Measurements from ENCODE around the gene SLC29A4.

SLC29A4 gene

GRCh38 chr7:5332579-5332978 lies 49.8 kb downstream of the SLC29A4 start:
- no peak for DNase-seq

- no peak for DNase-seq
Measured at GRCh38 chr7:5333121-5334045, 50.6 kb downstream of the SLC29A4 start.

GRCh38 chr7:5334671-5335070 lies 51.9 kb downstream of the SLC29A4 start:
- DNase-seq: no peak

GRCh38 chr7:5337047-5337446 lies 54.3 kb downstream of the SLC29A4 start:
- DNase-seq: no peak

GRCh38 chr7:5339955-5340354 lies 57.2 kb downstream of the SLC29A4 start:
- no peak for DNase-seq

- no peak for DNase-seq
Measured at GRCh38 chr7:5342631-5343030, 59.9 kb downstream of the SLC29A4 start.

GRCh38 chr7:5343884-5344283 lies 61.1 kb downstream of the SLC29A4 start:
- DNase-seq: no peak

- DNase-seq: no peak
Measured at GRCh38 chr7:5344342-5344741, 61.6 kb downstream of the SLC29A4 start.

GRCh38 chr7:5345171-5345570 lies 62.4 kb downstream of the SLC29A4 start:
- DNase-seq: no peak

GRCh38 chr7:5345671-5346070 lies 62.9 kb downstream of the SLC29A4 start:
- DNase-seq: no peak

GRCh38 chr7:5348134-5349004 lies 65.6 kb downstream of the SLC29A4 start:
- DNase-seq: no peak

- no peak for DNase-seq
Measured at GRCh38 chr7:5349005-5349380, 66.2 kb downstream of the SLC29A4 start.

GRCh38 chr7:5349437-5350173 lies 66.9 kb downstream of the SLC29A4 start:
- DNase-seq: no peak

- no peak for DNase-seq
Measured at GRCh38 chr7:5350174-5350463, 67.4 kb downstream of the SLC29A4 start.

- no peak for DNase-seq
Measured at GRCh38 chr7:5350600-5351385, 68.0 kb downstream of the SLC29A4 start.

GRCh38 chr7:5351507-5352265 lies 68.9 kb downstream of the SLC29A4 start:
- DNase-seq: no peak

- DNase-seq: no peak
Measured at GRCh38 chr7:5352440-5353010, 69.8 kb downstream of the SLC29A4 start.

- no peak for DNase-seq
Measured at GRCh38 chr7:5354460-5355232, 71.9 kb downstream of the SLC29A4 start.
